Esophagus squamous epithelium (tissue), 5 donors: Measurements from ENCODE around the gene IRF2. TPM values are rescaled to one million over a fixed set of nuclear protein-coding genes. Genes with fewer than 3 reads are reported as not detected.

ENCODE experiments used
- DNase-seq: peaks from one replicate; lab custom pipeline; 2025; lab: John Stamatoyannopoulos, UW
- H3K27ac ChIP-seq, 4 donors: fragments of 200-600 bp; sonication (generic); one replicate each; pipeline ENCODE4 v1.5.1; 2016 to 2019; ENCODE audit warnings: mild to moderate bottlenecking in 1 of 4
- H3K27me3 ChIP-seq, 4 donors: fragments of 200-600 bp; sonication (generic); 1 replicate in 3 of 4; 2 replicates in 1 of 4; pipeline versions ENCODE4 v1.5.1 to v1.6.0; 2017 to 2021; ENCODE audit warnings: antibody characterized with exemption in 1 of 4
- H3K36me3 ChIP-seq, 3 donors: fragments of 200-600 bp; sonication (generic); one replicate each; pipeline ENCODE4 v1.5.1; 2016 to 2019
- H3K4me1 ChIP-seq, 3 donors: fragments of 200-600 bp; sonication (generic); one replicate each; pipeline ENCODE4 v1.5.1; 2017 to 2019
- H3K4me3 ChIP-seq, 4 donors: fragments of 200-600 bp; sonication (generic); 1 replicate in 3 of 4; 2 replicates in 1 of 4; pipeline ENCODE4 v1.5.1; 2016 to 2019; ENCODE audit warnings: mild to moderate bottlenecking in 2 of 4, moderate library complexity in 1 of 4
- H3K9me3 ChIP-seq, 3 donors: fragments of 200-600 bp; sonication (generic); one replicate each; pipeline ENCODE4 v1.5.1; 2016 to 2019
- POLR2A ChIP-seq, 4 donors: fragments of 450-650 bp; IDR thresholded peaks; one replicate each; pipeline ENCODE4 v1.6.1; 2017; ENCODE audit warnings: antibody characterized with exemption in 4 of 4, mild to moderate bottlenecking in 4 of 4, moderate library complexity in 3 of 4
- WGBS, 2 donors: methylation state at CpG; one replicate each; pipeline ENCODE4 v1.1.5; 2018; 5-methylcytosine and 5-hydroxymethylcytosine counted together
- intact Hi-C: fragments of 100-400 bp; cut with DNase I; formaldehyde crosslinking; loops from one replicate; pipeline ENCODE4 v1.15.0; 2022
- total RNA-seq, 4 donors: library from RNA; depleted of rRNA; stranded (reverse); fragments of >200 nt; gene quantifications; one replicate each; pipeline ENCODE4 v1.1.0, GENCODE V29; 2016
- TF ChIP-seq, protein P1 (sequence below), 6 experiments: fragments of 450-650 bp in 4 of 6; fragments of 200-600 bp in 2 of 6; sonication (generic) in 2 of 6; IDR thresholded peaks; one replicate each; pipeline ENCODE4 v1.5.1; 2016 to 2019; ENCODE audit warnings: antibody characterized with exemption in 6 of 6, mild to moderate bottlenecking in 4 of 6, moderate library complexity in 4 of 6
- donor health status: DM: yes; HTN: yes; CAD: no.

Gene IRF2
- total RNA-seq, 4 donors from 2014 or later: 16.6 to 30.2 (median 23.4) TPM

DNA sequence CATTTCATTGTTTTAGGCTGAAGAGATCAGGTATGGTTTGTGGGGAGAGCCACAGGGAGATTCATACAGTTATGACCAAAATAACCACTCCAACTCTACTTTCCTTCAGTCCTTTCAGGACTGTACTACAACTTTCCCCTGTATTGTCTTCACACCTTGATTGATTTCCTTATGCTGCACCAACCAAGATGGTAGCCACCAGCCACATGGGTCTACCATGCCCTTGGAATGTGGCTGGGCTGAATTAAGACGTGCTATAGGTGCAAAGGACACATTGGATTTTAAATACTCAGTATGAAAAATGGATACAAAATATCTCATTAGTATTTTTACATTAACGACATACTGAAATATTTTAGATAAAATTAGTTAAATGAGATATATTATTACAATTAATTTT lies 11.2 kb downstream of the IRF2 start:
- Histone ChIP-seq H3K27ac (no peak overlapping the region), H3K4me3 (no peak overlapping the region), H3K27me3 (no peaks in the 10 kb centered on the region), H3K4me1 (peaks cover 0 to 29% (median 3%) of the 10 kb centered on the region in 3 donors), H3K36me3 (peaks cover 0 to 15% (median 0%) of the 10 kb centered on the region in 3 donors), H3K9me3 (no peaks in the 10 kb centered on the region)
- TF ChIP-seq, protein P1, sequence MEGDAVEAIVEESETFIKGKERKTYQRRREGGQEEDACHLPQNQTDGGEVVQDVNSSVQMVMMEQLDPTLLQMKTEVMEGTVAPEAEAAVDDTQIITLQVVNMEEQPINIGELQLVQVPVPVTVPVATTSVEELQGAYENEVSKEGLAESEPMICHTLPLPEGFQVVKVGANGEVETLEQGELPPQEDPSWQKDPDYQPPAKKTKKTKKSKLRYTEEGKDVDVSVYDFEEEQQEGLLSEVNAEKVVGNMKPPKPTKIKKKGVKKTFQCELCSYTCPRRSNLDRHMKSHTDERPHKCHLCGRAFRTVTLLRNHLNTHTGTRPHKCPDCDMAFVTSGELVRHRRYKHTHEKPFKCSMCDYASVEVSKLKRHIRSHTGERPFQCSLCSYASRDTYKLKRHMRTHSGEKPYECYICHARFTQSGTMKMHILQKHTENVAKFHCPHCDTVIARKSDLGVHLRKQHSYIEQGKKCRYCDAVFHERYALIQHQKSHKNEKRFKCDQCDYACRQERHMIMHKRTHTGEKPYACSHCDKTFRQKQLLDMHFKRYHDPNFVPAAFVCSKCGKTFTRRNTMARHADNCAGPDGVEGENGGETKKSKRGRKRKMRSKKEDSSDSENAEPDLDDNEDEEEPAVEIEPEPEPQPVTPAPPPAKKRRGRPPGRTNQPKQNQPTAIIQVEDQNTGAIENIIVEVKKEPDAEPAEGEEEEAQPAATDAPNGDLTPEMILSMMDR (IDR thresholded peaks at IDR 0.05): no peak
- TF ChIP-seq POLR2A (IDR thresholded peaks at IDR 0.05): no peak
- intact Hi-C loops: no loop called here
- no peak for DNase-seq
- 90 to 92% methylated on average over 2 of the region's 2 CpGs for WGBS, 2 donors

DNA sequence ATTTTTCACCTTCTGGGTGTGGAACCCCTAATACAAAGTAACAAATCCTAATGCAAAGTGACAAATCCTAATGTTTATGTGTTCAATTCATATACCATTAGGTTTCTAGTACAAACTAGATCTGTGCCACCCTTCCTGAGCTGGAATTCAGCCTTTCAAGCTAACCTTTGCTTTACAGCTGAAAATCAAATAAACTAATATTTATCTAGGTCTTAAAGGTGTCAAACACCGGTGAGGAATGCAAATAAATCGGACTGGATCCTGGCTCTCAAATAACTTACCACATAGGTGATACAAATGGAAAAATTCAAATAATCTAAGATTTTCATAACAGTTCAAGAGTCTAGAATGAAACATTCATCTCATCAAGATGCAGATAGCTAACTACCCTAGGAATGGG lies 11.6 kb downstream of the IRF2 start:
- intact Hi-C loops: no loop called here
- Histone ChIP-seq H3K27ac (no peak overlapping the region), H3K27me3 (no peaks in the 10 kb centered on the region), H3K4me3 (no peak overlapping the region), H3K36me3 (peaks cover 0 to 15% (median 0%) of the 10 kb centered on the region in 3 donors), H3K9me3 (no peaks in the 10 kb centered on the region), H3K4me1 (peaks cover 3 to 33% (median 4%) of the 10 kb centered on the region in 3 donors)
- DNase-seq: no peak
- TF ChIP-seq, protein P1 (IDR thresholded peaks at IDR 0.05): no peak
- TF ChIP-seq POLR2A (IDR thresholded peaks at IDR 0.05): no peak
- WGBS, 2 donors: 58 to 78% methylated on average over 2 of the region's 2 CpGs

DNA sequence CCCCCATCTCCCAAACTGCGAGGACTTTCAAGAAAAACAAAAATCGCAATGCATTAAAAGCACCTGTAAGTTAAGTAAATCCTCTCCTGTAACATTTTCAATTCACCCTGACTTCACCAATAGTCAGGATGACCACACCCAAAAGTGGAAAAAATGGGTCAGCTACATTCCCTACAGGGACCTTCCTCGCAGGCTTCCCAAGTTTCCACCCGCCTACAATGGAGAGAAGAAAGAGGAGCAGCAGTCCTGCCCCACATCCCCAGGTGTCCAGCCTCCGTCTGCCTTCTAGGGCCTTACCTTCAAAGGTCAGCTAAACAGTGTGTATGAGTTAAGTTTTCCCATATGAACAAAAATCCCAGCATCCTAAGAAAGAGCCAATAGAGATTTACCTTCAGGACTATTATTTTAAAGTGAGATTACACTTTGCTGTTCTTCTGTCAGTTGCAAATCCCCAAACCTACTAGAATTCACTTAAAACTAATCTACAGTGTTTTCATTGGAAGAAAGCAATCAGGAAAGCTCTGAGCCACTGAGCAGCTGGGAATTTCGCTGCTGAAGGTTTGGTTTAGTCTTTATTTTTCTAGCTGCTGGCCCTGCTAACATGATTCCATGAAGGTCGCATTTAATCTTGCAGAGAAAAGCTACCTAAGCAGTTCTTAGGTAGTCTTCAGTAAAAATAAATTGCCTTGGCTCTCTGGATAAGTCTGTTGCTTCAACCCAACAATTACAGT lies 12.5 kb downstream of the IRF2 start:
- Histone ChIP-seq H3K4me3 (no peak overlapping the region), H3K9me3 (no peaks in the 10 kb centered on the region), H3K27ac (no peak overlapping the region), H3K36me3 (peaks cover 0 to 17% (median 0%) of the 10 kb centered on the region in 3 donors), H3K27me3 (no peaks in the 10 kb centered on the region), H3K4me1 (peaks cover 3 to 36% (median 4%) of the 10 kb centered on the region in 3 donors)
- DNase-seq: no peak
- intact Hi-C loops: no loop called here
- 75 to 89% methylated on average over 7 of the region's 7 CpGs for WGBS, 2 donors
- TF ChIP-seq, protein P1 (IDR thresholded peaks at IDR 0.05): no peak
- no peak for TF ChIP-seq POLR2A (IDR thresholded peaks at IDR 0.05)

DNA sequence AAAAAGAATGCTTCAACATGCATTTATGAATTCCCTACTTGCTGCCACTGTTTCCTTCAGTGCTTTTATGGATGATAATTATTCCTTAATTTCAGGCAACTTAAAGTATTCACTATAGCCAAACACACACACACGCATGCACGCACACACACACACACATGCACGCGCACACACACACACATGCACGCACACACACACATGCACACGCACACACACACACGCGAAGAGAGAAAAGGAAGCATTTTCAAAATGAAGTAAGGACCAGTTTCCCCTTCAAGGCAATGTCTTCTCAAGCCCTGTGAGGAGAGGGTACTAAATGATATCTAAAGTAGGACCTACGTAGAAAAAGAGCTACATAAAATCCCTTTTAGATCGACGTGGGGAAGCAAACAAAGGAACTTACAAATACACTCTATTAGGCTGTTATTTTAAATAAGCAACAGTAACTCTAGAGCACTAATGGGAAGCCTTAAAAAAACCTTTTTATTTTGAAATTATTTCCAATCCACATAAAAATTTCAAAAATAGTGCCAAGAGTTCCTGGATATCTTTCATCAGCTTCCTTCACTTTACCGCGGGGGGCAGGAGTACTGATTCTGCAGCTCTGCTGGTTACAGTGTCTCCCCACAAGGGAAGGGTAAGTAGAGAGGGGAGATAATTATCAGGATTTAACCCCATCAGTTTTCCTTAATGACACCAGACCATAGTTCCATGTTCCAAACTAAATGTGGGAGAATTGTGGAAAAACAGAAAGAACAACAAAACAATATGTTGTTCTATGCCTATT lies 13.7 kb downstream of the IRF2 start:
- Histone ChIP-seq H3K4me1 (peaks cover 3 to 35% (median 4%) of the 10 kb centered on the region in 3 donors), H3K27ac (no peak overlapping the region), H3K36me3 (peaks cover 0 to 29% (median 0%) of the 10 kb centered on the region in 3 donors), H3K4me3 (no peak overlapping the region), H3K27me3 (no peaks in the 10 kb centered on the region), H3K9me3 (no peaks in the 10 kb centered on the region)
- intact Hi-C loops: no loop called here
- no peak for TF ChIP-seq POLR2A (IDR thresholded peaks at IDR 0.05)
- TF ChIP-seq, protein P1 (IDR thresholded peaks at IDR 0.05): no peak
- no peak for DNase-seq
- WGBS, 2 donors: 81 to 82% methylated on average over 13 of the region's 13 CpGs

DNA sequence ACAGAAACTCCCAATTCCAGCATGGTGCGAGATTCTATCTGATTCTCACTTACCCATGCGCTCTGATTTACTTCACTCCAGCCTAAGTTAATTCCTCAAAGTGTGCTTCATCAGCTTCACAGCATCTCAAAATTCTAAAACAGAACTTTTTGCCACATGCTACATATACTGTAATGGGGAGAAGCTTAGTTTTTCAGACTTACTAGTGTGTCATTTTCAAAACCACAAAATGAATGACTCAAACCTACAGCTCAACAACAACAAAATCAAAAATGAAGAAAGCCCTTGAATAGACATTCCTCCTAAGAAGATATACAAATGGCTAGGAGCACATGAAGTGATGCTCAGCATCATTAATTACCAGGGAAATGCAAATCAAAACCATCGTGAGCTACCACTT lies 14.9 kb downstream of the IRF2 start:
- intact Hi-C loops: no loop called here
- peaks cover 0 to 23% (median 0%) of the 10 kb centered on the region in 3 donors for H3K36me3 ChIP-seq
- no peak overlapping the region for H3K27ac ChIP-seq
- 82 to 89% methylated on average over 3 of the region's 3 CpGs for WGBS, 2 donors
- H3K9me3 ChIP-seq: no peaks in the 10 kb centered on the region
- H3K27me3 ChIP-seq: no peaks in the 10 kb centered on the region
- H3K4me3 ChIP-seq: no peak overlapping the region
- no peak for DNase-seq
- no peak for TF ChIP-seq POLR2A (IDR thresholded peaks at IDR 0.05)
- TF ChIP-seq, protein P1 (IDR thresholded peaks at IDR 0.05): no peak
- H3K4me1 ChIP-seq: peaks cover 3 to 36% (median 4%) of the 10 kb centered on the region in 3 donors
